GM10847 (cell line): ENCODE measurements around the gene PACSIN3.

Experiments
- POLR2A ChIP-seq: IDR thresholded peaks from 2 replicates; pipeline ENCODE4 v1.6.1; 2011; ENCODE audit not compliant: insufficient read length; ENCODE audit errors: extremely low read depth

PACSIN3 gene

DNA sequence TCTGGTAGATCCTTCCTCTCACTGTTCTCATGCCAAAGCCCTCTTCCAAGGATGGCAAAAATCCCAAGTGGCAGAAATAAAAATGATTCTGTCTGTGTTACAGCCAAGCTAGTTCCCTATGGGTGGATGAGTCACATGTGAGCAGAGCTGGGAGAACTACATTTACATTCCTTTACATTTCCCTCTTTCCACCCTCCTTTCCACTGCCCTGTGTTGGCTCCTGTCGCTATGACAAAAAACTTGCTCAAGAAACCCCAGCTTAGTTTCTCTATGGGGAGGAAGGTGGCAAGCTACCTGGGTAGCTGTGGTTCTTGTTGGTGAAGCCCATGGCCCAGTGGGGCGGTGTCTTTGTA lies 18.4 kb upstream of the PACSIN3 start:
- TF ChIP-seq POLR2A = no peak

GRCh38 chr11:47202576-47202975 lies 16.3 kb upstream of the PACSIN3 start:
- no peak for TF ChIP-seq POLR2A

DNA sequence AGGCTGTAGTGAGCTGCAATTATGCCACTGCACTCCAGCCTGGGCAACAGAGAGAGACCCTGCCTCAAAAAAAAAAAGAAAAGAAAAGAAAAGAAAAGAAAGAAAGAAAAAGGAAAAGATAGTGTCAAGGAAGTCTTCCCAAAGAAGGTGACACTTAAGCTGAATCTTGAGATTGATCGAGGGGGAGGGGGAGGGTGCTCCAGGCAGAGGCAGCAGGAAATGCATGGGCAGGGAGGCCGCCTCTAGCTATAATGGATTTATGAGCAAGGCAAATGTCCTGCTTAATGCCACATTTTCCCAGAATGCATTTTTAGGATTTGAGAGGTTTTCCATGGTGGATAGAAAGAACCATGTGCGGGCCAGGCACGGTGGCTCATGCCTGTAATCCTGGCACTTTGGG lies 14.8 kb upstream of the PACSIN3 start:
- no peak for TF ChIP-seq POLR2A

DNA sequence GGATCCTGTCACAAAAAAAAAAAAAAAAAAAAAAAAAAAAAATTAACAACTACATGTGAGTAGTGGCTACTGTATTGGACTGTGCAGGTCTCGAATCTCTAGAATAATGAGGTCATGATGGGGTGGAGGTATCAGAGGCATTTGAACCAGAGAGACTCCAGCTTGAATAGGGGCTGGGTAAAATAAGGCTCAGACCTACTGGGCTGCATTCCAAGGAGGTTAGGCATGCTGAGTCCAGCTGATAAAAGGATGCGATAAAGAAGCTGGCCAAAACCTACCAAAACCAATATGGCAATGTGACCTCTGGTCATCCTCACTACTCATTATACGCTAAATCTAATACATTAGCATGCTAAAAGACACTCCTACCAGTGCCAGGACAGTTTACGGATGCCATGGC lies 5.9 kb upstream of the PACSIN3 start:
- TF ChIP-seq POLR2A = no peak

DNA sequence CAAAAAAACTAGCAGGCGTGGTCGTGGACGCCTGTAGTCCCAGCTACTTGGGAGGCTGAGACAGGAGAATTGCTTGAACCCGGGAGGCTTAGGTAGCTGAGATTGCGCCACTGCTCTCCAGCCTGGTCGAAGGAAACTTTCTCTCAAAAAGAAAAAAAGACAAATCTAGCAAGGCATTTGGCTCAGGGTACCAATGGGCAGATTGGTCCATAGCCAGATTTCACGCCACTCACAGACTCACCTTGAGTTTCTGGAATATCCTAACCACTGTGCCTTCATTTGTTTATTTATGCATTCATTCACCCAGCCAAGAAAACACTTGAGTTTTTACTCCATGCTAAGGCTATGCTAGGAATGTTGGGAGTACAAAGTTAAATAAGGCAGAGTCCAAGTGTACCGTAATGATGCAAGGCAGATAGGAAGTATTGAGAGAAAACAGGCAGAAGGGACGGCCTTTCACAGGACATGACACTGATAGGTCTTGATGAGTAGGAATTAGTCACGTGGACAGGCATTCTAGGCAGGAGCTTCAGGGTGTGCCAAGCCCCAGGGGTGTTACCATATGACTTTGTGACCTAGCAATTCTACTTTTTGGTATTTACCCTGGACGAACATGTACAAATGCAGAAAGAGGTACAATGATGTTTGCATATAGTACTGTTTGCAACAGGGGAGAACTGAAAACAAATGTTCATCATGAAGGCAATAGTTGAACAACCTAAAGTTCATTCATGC lies 3.0 kb upstream of the PACSIN3 start:
- no peak for TF ChIP-seq POLR2A

GRCh38 chr11:47188259-47188658 lies 2.0 kb upstream of the PACSIN3 start:
- TF ChIP-seq POLR2A = no peak

DNA sequence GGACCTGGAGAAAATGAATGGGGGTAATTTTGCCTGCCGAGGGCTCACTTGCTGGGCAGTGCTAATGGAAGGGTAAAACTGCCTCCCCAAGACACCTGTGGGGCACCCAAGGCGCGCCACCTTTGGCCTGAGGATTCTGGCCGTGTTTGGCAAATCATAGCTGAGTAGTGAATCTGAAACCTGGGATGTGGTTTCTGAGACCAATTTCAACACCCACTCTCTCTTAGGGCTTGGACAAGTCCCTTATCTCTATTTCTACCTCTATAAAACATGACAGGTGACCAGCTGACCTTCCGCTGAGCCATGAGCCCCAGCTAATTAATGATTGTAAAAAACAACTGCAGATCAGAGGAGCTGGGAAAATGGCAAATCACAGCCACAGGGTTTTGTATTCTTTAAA lies 1.5 kb upstream of the PACSIN3 start:
- no peak for TF ChIP-seq POLR2A

DNA sequence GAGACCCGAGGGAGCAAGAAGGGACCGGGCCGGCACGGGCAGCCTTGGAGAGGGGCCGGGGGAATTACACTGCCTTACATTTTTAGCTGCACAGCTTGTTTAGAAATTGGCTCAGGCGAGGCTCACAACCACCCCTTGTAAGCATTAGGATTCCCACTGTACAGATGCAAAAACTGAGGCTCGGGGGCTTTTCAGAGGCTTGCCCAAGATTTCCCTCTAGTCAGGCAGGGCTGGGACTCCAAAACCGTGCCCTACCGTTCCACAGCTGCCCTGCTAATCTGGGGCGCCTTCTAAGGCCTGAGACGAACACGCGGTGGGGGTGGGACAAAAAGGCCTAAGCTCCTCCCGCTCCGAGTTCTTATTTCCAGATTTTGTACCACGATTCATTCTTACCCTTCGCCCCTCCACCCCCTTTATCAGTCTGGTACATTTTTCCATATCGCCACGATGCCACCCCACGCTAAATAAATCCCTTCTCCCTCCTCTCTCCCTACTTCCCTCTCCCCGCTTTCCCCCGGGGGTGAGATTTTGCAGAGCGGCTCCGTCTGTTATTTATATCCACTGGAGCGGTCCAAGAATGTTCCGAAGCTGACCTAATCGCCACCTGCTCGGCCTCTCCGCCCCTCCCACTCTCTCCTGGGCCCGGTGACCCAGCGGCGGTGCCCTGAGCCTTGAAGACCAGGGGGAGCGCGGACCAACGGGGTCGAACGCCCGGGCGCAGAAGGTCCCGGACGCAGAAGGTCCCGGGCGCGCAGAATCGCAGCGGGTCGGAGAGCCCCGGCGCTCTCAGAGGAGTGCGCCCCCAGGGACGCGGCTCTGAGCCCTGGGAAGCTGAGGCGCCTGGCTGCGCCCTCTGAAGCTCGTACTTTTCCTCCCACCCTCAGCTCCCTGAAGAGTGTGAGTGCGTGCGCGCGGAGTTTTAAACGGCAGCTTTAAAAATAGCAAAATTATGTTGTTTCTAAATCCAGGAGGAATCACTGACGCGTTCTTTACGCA lies 764 bp upstream of the PACSIN3 start:
- TF ChIP-seq POLR2A = no peak

DNA sequence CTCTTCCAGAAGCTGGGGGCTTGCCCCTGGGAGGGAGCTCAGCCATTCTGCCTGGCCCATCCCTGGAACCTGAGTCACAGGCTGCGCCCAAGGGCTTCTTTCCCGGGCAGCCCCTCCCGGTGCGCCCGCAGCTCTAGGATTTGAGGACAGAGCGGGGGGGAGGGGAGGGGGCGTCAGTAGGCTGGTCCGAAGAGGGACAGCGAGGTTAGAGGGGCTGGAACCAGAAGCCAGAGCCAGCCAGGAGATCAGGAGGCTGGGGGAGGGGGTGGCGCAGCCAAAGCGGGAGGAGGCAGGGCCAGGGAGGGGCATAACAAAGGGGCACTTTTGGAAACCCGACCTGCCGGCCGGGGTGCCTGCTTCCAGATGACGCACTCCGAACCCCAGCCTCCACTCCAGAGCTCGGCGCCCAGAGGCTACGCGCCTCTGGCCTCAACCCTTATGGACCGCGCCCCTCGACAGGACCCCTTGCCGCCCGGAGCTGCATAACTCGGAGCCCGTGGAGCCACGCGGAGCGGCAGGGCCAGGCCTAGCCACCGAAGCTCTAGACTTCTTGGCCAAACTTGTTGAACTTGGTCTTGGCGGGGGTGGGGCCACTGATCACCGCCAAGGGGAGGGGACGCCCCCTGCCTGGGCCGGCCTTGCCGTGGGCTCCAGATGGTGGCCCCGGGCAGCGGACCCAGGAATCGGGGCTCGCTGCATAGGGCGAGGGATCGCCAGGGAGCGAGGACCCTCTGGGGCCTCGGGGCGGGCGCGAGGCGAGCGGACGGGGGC lies 744 bp downstream of the PACSIN3 start:
- no peak for TF ChIP-seq POLR2A

DNA sequence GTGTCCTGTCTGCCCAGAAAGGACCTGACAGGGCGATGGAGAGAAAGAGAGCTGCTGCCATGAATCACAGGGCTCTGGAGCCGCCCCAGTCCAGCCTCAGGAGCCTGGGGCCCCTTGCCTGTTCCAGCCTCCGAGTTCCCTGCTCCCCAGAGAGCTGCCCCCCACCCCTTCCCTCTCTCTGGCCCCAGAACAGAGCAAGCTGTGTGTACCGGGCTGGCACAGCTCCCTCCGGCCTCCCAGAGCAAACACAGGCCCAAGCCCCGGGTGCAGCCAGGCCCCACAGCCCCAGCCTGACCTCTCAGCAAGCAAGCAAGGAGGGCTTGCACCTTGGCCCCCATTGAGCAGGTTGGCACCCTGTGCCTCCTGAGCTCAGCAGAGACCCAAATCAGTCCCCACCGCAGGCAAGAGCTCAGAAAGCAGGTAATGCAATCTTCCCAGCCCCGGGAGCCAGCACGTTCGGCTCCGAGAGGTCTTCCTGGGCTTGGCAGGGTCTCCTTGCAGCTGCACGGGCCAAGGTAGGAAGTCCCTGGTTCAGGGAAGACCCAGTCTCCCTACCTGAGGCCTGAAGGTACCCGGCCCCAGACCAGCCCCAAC lies 1.4 kb downstream of the PACSIN3 start:
- TF ChIP-seq POLR2A = no peak

- TF ChIP-seq POLR2A = no peak
These were observed 2.3 kb downstream of the PACSIN3 start for GRCh38 chr11:47183969-47184368.

GRCh38 chr11:47183031-47183856 lies 3.0 kb downstream of the PACSIN3 start:
- no peak for TF ChIP-seq POLR2A

DNA sequence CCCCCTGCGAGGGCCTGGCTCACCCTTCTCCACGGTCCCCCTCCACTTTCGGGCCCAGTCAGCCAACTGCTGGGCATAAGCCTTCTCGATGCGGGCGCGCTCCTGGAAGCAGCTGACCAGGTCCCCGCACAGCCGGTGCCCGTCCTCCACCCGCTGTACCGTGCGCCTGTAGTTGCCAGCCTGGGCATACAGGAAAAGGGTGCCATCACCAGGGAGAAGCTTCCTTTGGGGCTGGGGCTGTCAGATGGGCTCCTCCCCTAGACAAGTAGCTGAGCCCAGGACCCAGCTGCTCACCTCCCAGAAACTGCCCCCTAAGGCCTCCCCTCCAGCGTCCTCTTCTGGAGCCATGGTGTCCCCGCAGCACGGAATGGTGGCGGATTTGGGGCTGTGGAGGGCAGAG lies 3.9 kb downstream of the PACSIN3 start:
- no peak for TF ChIP-seq POLR2A

DNA sequence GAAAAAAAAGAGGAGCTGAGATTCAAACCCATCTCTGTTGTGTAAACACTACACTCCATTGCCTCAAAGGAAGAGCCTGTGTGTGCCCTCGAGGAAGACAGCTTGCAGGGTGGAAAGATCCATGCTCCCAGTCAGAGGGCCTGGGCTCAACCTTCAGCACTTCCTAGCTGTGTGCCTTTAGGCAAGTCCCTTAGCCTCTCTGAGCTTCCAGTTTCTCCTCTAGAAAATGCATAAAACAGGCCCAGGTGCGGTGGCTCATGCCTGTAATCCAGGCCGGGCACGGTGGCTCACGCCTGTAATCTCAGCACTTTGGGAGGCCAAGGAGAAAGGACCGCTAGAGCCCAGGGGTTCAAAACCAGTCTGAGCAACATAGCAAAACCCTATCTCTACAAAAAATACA lies 5.0 kb downstream of the PACSIN3 start:
- no peak for TF ChIP-seq POLR2A
